GM21447 (cell line): Measurements from ENCODE around the gene ANKS1A.

Experiments
- ATAC-seq: cut with Tn5 transposase; IDR thresholded peaks from one replicate; pipeline ENCODE4 v1.9.1; 2021; ENCODE audit not compliant: unreplicated experiment

Gene ANKS1A

GRCh38 chr6:35050757-35051330 lies 161.8 kb downstream of the ANKS1A start:
- no peak for ATAC-seq

- ATAC-seq, result no peak
Observed at GRCh38 chr6:35051396-35051795, 162.3 kb downstream of the ANKS1A start.

- no peak for ATAC-seq
Observed at GRCh38 chr6:35051997-35052583, 163.0 kb downstream of the ANKS1A start.

GRCh38 chr6:35052694-35053565 lies 163.9 kb downstream of the ANKS1A start:
- no peak for ATAC-seq

- ATAC-seq, result no peak
Observed at GRCh38 chr6:35053701-35054100, 164.6 kb downstream of the ANKS1A start.

GRCh38 chr6:35054106-35054742 lies 165.2 kb downstream of the ANKS1A start:
- ATAC-seq, result no peak

- no peak for ATAC-seq
Observed at GRCh38 chr6:35054743-35055130, 165.7 kb downstream of the ANKS1A start.

GRCh38 chr6:35055891-35056290 lies 166.8 kb downstream of the ANKS1A start:
- ATAC-seq, result no peak

- ATAC-seq, result no peak
Observed at GRCh38 chr6:35056952-35057351, 167.9 kb downstream of the ANKS1A start.

GRCh38 chr6:35057449-35058357 lies 168.6 kb downstream of the ANKS1A start:
- no peak for ATAC-seq

GRCh38 chr6:35058358-35058675 lies 169.3 kb downstream of the ANKS1A start:
- no peak for ATAC-seq

- ATAC-seq, result no peak
Observed at GRCh38 chr6:35058865-35059522, 169.9 kb downstream of the ANKS1A start.

GRCh38 chr6:35059596-35060345 lies 170.7 kb downstream of the ANKS1A start:
- ATAC-seq, result no peak

GRCh38 chr6:35061102-35061615 lies 172.1 kb downstream of the ANKS1A start:
- no peak for ATAC-seq

- no peak for ATAC-seq
Observed at GRCh38 chr6:35061651-35062410, 172.8 kb downstream of the ANKS1A start.

- ATAC-seq, result no peak
Observed at GRCh38 chr6:35062676-35063574, 173.9 kb downstream of the ANKS1A start.

- no peak for ATAC-seq
Observed at GRCh38 chr6:35063701-35064280, 174.7 kb downstream of the ANKS1A start.
